IgD-negative memory B cell (primary cell): ENCODE measurements around the gene B3GAT1. TPM values are rescaled to one million over a fixed set of nuclear protein-coding genes. Genes with fewer than 3 reads are reported as not detected.

Experiments
- H3K27ac Mint-ChIP-seq, 3 donors: one replicate each; pipeline ENCODE4 v1.8.0; 2020 to 2022; ENCODE audit warnings: mild to moderate bottlenecking in 3 of 3, mixed read lengths in 3 of 3, moderate library complexity in 1 of 3
- H3K27me3 Mint-ChIP-seq: one replicate; pipeline ENCODE4 v1.8.0; 2021; ENCODE audit warnings: mixed read lengths
- H3K36me3 Mint-ChIP-seq: one replicate; pipeline ENCODE4 v1.8.0; 2020; ENCODE audit warnings: mild to moderate bottlenecking, mixed read lengths
- H3K4me1 Mint-ChIP-seq, 3 donors: one replicate each; pipeline ENCODE4 v1.8.0; 2020 to 2022; ENCODE audit warnings: mixed read lengths in 3 of 3, mild to moderate bottlenecking in 1 of 3
- H3K4me3 Mint-ChIP-seq, 4 donors: one replicate each; pipeline ENCODE4 v1.8.0; 2020 to 2022; ENCODE audit warnings: mild to moderate bottlenecking in 4 of 4, mixed read lengths in 4 of 4, moderate library complexity in 3 of 4
- H3K9me3 Mint-ChIP-seq, 3 donors: one replicate each; pipeline ENCODE4 v1.8.0; 2020 to 2021; ENCODE audit warnings: mixed read lengths in 3 of 3, mild to moderate bottlenecking in 1 of 3
- polyA plus RNA-seq: library from polyadenylated mRNA; unstranded; fragments of 300-500 nt; fragmentation: Illumina TruSeq; gene quantifications from one replicate; pipeline ENCODE4 v1.2.3, GENCODE V29; 2021

B3GAT1 gene
- polyA plus RNA-seq, 1 donor from 2014 or later, result not detected

DNA sequence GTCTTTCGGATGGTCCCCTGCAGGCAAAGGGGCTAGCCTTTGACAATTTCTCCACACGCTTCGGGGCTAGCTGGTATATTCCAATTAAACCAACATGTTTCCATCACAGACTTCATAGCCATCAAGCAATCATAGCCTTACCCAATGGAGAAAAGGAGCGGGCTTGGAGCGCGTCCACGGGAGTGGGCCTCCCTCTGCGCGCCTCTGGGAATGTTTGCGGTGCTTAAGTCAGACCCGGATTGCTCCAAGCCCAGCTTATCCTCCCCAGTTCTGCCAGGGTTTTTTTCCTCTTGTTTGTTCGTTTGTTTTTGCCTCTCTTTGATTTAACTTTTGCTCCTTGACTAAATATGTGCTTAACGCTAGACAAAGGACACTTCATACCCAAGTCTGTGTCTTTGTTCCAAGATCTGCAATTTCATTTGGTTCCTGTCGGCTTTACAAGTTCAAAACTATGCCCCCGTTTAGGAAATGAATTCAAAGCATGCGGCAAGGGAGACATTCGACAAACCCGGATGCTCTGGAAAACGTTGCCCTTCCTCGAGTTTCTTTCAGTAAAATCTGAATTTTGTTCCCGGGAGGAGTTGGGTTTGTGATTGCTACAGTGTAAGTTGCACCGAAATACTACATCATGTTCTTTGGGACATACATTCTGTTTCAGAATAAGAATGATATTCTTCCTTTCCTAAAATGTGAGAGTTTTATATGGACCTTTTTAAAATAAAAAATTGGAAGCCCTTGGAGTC, 81.3 kb downstream of the B3GAT1 start:
- peak overlapping the region; percentile 62 to 91 (median 71) for H3K4me3 Mint-ChIP-seq
- H3K4me1 Mint-ChIP-seq, result peaks cover 4 to 8% (median 6%) of the 10 kb centered on the region in 3 donors
- peaks cover 30% of the 10 kb centered on the region for H3K27me3 Mint-ChIP-seq
- peak overlapping the region in 1 of 3 donors; percentile 35 for H3K27ac Mint-ChIP-seq
- H3K36me3 Mint-ChIP-seq, result no peaks in the 10 kb centered on the region
- H3K9me3 Mint-ChIP-seq, result peaks cover 0 to 3% (median 2%) of the 10 kb centered on the region in 3 donors

Other genes with a start within 250 kb of the B3GAT1 start
- 8.1 TPM for gene NCAPD3, start 188.3 kb downstream of the B3GAT1 start, polyA plus RNA-seq
- gene VPS26B, start 187.6 kb downstream of the B3GAT1 start, polyA plus RNA-seq, result 11.8 TPM
- 77.4 TPM for gene THYN1, start 158.9 kb downstream of the B3GAT1 start, polyA plus RNA-seq
- 14.2 TPM for gene ACAD8, start 158.7 kb downstream of the B3GAT1 start, polyA plus RNA-seq
- gene GLB1L3, start 135.9 kb downstream of the B3GAT1 start, polyA plus RNA-seq, result 0.19 TPM
- 0.63 TPM for gene GLB1L2, start 80.3 kb downstream of the B3GAT1 start, polyA plus RNA-seq